ENCODE data around the gene FGD4. TPM values are rescaled to one million over a fixed set of nuclear protein-coding genes. Genes with fewer than 3 reads are reported as not detected.
A peak's percentile ranks its signal among the peaks of the same experiment; 100 is the strongest.

The FGD4 gene
- total RNA-seq, 1 donor from 2014 or later: 17.4 TPM

DNA sequence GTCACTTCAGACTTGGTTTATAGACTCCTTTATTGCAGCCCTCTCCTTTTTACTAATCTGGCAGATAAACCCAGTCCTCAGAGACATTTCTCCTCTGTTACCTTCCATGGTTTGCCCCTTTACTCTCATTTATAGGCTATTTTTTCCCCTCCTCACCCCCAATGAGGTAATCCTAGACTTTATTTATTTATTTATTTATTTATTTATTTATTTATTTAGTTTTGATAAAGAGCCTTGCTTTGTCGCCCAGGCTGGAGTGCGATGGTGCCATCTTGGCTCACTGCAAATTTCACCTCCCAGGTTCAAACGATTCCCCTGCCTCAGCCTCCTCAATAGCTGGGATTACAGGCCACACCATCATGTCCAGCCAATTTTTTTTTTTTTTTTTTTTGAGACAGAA lies 8.4 kb downstream of the FGD4 start:
- no peak for ATAC-seq

GRCh38 chr12:32413412-32413811 lies 14.1 kb downstream of the FGD4 start:
- no peak for ATAC-seq

- no peak for ATAC-seq
These were observed 18.9 kb downstream of the FGD4 start for GRCh38 chr12:32418221-32418620.

- ATAC-seq: peak; percentile 20
These were observed 19.7 kb downstream of the FGD4 start for GRCh38 chr12:32418903-32419519.

DNA sequence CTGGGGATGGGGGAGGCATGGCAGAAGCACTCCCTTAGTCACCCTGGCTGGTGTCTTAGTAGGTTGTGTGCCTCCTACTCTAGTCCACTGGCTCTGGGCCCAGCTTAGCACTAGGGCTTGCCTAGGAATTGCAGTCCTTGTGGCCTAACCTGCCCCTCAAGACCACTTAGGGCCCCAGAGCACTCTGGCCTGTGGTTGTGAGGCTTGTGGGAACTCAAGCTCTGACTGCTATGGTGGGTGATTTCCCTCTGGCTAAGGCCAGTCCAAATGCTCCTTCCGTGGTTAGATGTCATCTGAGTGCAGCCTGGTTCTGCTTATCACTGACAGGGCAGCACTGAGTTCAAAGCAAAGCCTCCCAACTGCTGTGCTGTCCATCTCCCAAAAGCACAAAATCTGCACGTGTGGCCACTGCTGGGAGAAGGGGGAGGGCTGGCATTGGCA lies 20.2 kb downstream of the FGD4 start:
- ATAC-seq: peak; percentile 36

DNA sequence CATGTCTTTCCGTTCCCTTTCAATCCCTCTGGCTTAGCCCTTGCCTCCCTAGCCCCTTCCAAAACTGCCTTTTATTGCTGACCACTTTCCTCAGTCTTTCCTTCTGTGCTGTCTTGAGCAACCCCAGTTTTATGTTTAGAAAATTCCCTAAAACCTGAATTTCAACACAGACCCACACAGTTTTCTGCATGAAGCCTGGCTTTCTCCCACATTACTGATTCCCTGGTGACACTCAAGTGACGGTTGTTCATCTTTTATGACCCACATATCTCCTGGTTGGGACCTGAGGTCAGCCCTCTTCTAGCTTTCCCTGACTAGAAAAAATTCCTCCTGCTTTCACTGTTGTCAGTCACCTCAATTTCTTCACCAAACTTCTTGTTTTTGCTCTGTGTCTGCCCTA lies 21.0 kb downstream of the FGD4 start:
- no peak for ATAC-seq

DNA sequence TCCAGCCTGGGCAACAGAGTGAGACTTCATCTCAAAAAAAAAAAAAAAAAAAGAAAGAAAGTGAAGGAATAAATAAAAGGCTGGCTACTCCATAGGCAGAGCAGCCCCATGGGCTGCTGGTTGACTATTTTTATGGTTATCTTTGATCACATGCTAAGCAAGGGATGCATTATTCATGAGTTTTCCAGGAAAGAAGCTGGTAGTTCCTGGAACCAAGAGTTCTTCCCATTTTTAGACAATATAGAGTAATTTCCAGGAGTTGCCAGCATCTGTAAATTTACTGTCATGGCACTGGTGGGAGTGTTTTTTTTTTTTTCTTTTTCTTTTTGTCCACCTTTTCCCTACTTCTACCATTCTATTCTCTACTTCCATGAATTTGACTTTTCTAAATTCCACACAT lies 24.2 kb downstream of the FGD4 start:
- no peak for ATAC-seq

DNA sequence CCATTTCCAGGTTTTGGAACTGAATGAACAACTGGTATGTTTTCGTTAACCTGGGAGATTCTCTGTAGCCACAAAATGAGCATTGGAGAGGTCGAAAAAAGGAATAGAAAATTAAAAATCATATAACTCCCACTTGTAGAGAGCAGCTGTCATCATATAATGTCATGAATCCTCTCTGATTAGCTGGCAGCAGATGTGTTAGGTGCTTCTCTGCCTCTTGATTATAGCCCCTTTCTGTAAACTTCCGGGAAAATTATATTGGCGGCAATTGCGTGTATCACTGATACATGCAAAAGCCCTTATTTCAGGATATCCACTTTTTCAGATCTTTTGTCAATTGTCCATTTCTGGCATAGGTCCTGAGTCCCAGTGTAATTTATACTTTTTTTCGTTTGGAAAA lies 31.7 kb downstream of the FGD4 start:
- no peak for ATAC-seq

GRCh38 chr12:32435921-32436705 lies 36.8 kb downstream of the FGD4 start:
- ATAC-seq: no peak

DNA sequence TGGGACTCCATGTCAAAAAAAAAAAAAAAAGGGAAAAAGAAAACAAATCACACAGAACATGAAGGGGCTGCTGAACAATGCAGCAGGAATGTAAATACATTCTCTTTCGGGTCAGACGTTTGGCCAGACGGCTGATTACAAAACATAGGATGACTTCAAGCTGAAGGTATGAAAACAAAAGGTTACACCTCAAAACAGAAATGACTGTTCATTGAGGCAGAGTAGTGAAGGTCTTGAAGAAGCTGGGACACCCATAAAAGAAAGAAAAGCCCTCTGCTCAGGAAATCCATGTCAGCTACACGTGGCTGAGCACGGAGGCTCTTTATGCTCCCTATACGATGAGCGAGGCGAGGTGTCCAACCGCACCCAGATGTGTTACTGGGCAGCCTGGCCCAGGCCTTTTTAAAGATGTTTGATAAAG lies 37.7 kb downstream of the FGD4 start:
- peak; percentile 11 for ATAC-seq

DNA sequence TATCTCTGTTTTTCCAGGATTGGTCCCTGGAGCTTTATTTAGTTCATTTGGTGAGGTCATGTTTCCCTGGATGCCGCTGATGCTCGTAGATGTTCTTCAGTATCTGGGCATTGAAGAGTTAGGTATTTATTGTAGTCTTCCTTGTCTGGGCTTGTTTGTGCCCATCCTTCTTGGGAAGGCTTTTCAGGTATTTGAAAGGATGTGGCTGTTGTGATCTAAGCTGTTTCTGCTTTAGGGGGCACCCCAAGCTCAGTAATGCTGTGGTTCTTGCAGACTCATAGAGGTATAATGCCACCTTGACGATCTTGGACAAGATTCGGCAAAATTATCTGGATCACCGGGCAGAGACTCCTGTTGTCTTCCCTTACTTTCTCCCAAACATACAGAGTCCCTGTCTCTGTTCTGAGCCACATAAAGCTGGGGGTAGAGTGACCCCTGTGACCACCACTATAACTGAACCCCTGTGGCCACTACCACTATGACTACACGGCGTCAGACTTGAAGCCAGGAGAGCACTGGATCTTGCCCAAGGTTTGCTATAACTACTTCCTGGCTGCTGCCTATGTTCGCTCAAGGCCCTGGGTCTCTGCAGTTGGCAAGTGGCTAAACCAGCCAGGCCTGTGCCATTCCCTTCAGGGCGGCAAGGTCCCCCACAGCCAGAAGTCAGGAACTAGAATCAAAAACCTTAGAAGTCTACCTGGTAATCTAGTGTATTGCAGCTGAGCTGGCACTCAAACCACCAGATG lies 40.9 kb downstream of the FGD4 start:
- peak; percentile 62 for ATAC-seq

- no peak for ATAC-seq
These were observed 44.1 kb downstream of the FGD4 start for GRCh38 chr12:32443491-32443890.

GRCh38 chr12:32444895-32445294 lies 45.5 kb downstream of the FGD4 start:
- peak; percentile 61 for ATAC-seq

- ATAC-seq: no peak
These were observed 46.0 kb downstream of the FGD4 start for GRCh38 chr12:32445356-32445755.

DNA sequence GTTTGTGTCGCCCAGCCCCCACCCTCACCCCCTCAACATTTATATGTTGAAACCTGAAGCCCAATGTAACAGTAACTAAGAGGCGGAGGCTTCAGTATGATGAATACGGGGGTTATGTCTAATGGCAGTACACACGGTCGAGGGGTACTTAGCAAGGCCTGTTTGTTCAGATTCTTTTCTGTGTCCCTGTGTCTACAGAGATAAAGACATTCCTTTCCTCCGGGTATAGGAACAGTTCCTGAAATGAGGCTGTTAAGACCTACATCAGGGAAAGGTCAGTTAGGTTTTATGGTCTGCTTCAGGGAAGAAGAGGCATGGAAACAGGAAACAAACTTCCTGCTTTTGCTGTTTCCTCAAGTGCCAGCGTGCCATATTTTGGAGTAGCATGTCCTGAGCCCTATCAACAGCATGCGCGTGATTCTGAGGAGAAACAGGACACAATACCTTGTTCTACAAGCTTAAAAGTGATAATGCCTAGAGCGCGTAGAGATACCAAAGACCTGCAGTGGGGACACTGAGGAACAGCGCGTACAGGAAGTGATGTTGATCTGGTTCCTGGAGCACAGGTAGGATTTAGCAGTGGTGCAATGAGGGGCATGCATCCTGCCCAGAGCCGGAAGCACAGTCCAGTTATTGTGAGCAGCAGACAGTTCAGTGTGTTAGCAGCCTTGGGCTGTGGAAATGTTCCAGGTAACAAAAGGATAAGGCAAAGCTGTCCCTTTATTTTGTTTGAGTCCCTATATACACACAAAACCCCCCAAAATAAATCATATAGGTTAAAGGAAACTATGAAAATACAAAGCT lies 47.2 kb downstream of the FGD4 start:
- no peak for ATAC-seq

GRCh38 chr12:32448586-32448985 lies 49.2 kb downstream of the FGD4 start:
- no peak for ATAC-seq

DNA sequence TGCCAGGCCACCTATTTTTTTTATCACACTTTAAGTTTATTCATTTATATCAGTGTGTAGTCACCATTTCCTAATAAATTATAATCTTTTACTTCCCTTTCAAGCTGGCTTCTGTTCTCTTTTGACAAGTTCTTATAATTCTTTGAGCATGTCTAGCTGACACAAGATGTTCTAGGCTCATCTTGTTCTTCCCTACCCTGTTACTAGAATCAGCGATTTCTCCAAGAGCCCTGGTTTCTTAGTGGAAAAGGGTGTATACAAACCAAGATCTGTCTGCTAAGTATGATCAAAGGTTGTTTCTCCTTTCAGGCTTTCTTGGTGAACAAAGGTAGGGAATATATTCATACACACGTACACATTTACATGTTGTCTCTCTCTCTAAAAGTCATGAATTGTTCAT lies 51.0 kb downstream of the FGD4 start:
- ATAC-seq: no peak

GRCh38 chr12:32450768-32451167 lies 51.4 kb downstream of the FGD4 start:
- peak; percentile 78 for ATAC-seq

DNA sequence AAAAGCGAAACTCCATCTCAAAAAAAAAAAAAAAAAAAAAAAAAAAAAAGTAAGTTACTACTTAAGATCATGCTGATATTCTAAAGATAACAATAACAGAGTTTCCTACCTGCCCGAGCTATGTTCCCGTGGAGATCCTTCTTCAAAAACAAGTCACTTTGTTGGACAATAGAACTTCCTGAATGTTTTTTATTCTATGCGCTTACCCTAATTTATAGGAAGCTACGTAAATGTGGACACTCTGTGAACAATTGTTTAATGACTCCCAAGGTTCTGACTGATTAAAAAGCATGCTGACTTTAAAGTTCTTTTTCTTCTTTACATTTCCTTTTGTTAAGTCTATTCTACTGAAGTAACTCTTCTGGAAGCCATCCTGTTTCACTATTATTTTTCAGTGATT lies 52.5 kb downstream of the FGD4 start:
- no peak for ATAC-seq

DNA sequence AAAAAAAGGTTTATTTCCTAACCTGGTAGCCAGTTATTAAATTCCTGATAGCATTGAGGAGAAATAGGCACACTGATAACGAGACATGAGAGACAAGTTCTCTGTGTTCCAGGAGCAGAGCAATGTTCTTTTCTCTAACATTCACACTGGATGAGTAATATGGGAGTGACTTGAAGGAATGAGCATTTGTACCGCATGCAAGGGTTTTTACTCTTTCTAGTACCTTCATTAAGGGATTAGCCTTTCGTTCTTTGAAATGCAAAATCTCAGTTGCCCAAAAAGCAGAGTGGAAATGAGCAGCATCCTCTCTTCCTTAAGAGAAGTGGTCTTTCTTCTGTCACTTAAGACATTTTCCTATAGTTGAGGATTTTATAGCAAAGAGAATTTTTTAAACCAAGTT lies 54.7 kb downstream of the FGD4 start:
- peak; percentile 75 for ATAC-seq

DNA sequence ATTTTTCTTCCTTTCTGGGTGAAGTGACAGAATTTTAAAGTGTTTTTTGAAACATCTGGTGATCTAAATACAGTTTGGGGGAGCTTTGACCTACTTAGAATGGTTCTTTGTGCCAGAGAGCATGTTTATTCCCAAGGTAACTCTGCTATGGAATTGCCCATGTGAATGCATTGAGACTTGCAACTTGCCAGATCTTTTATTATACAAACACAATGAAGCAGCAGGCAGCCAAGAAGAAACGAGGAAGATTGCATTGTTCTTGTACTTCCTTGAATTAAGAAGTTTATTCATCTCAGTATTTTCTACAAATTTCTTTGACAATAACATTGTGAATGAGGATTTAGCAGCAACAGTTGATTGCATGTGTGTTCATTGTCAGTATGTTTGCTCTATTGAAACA lies 55.5 kb downstream of the FGD4 start:
- no peak for ATAC-seq

DNA sequence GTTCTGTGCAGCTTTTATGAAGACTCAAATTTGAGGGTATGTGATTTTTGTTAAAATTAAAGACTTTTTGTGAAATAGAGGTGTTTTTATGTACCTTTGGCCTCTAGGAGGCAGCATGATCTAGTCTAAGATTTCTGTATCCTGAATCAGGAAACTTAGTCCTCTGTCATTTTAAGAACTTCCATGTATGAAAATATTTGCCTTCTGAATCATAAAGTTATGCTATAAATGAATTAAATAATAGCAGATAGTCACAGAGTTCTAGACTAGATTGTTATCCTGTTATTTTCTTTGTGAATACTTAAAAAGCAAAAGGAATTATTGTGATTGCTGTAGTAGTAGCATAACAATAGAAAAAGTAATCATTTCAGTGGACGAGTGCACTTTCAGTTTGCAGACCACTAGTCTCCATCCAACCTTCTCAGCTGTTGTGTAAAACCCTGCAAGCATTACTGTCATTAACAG lies 56.3 kb downstream of the FGD4 start:
- peak; percentile 50 for ATAC-seq
